GM23338 (cell line): Measurements from ENCODE around the gene STT3B. TPM values are rescaled to one million over a fixed set of nuclear protein-coding genes. Genes with fewer than 3 reads are reported as not detected.

ENCODE experiments used
- ATAC-seq: fragments of 200-7000 bp; cut with Tn5 transposase; 3 replicates; pipeline ENCODE4 v1.9.1; 2020
- DNase-seq: peaks from one replicate; pipeline ENCODE4 v3.0.0-alpha.2; 2015; ENCODE audit warnings: low spot score
- H2AFZ ChIP-seq: fragments of 200-600 bp; sonication (generic); 2 replicates; pipeline ENCODE4 v1.8.0; 2016; ENCODE audit warnings: antibody characterized with exemption, mild to moderate bottlenecking, moderate library complexity
- H3F3A ChIP-seq: fragments of 200-600 bp; sonication (generic); replicated peaks from 2 replicates; pipeline ENCODE4 v1.8.0; 2017; ENCODE audit warnings: antibody characterized with exemption, mixed run types, low read depth
- H3K27ac ChIP-seq: fragments of 200-600 bp; sonication (generic); 2 replicates; pipeline ENCODE4 v1.6.1; 2016; ENCODE audit warnings: low read depth
- H3K27me3 ChIP-seq: fragments of 200-600 bp; sonication (generic); 2 replicates; pipeline ENCODE4 v1.8.0; 2016; ENCODE audit warnings: mild to moderate bottlenecking, mixed run types, moderate library complexity; ENCODE audit not compliant: insufficient read depth
- H3K36me3 ChIP-seq: fragments of 200-600 bp; sonication (generic); 2 replicates; pipeline ENCODE4 v1.8.0; 2016; ENCODE audit warnings: mild to moderate bottlenecking; ENCODE audit not compliant: insufficient read depth
- H3K4me1 ChIP-seq: fragments of 200-600 bp; sonication (generic); 2 replicates; pipeline ENCODE4 v1.8.0; 2016; ENCODE audit warnings: mild to moderate bottlenecking, moderate library complexity; ENCODE audit not compliant: insufficient read depth
- H3K4me2 ChIP-seq: fragments of 200-600 bp; sonication (generic); 2 replicates; pipeline ENCODE4 v1.7.1; 2017; ENCODE audit warnings: mixed run types
- H3K4me3 ChIP-seq: fragments of 200-600 bp; sonication (generic); 2 replicates; pipeline ENCODE4 v1.6.1; 2016; ENCODE audit warnings: mixed run types
- H3K79me2 ChIP-seq: fragments of 200-600 bp; sonication (generic); replicated peaks from 2 replicates; pipeline ENCODE4 v1.8.0; 2017; ENCODE audit warnings: mild to moderate bottlenecking; ENCODE audit not compliant: insufficient read depth
- H3K9me2 ChIP-seq: fragments of 200-600 bp; sonication (generic); 2 replicates; pipeline ENCODE4 v1.8.0; 2017; ENCODE audit not compliant: insufficient read depth
- H4K20me1 ChIP-seq: fragments of 200-600 bp; sonication (generic); replicated peaks from 2 replicates; pipeline ENCODE4 v1.8.0; 2017; ENCODE audit warnings: mild to moderate bottlenecking; ENCODE audit not compliant: insufficient read depth
- H3K27ac Mint-ChIP-seq: 2 replicates; pipeline ENCODE4 v1.8.0; 2020; ENCODE audit warnings: inconsistent platforms, mild to moderate bottlenecking, moderate library complexity, mixed read lengths
- H3K27me3 Mint-ChIP-seq: 3 replicates; pipeline ENCODE4 v1.8.0; 2022; ENCODE audit warnings: low read depth, mild to moderate bottlenecking, moderate library complexity, mixed read lengths, inconsistent platforms; ENCODE audit not compliant: insufficient read depth, poor library complexity
- H3K36me3 Mint-ChIP-seq: 3 replicates; pipeline ENCODE4 v1.8.0; 2021; ENCODE audit warnings: low read depth, mild to moderate bottlenecking, inconsistent platforms, moderate library complexity, mixed read lengths
- H3K4me1 Mint-ChIP-seq: 3 replicates; pipeline ENCODE4 v1.8.0; 2020; ENCODE audit warnings: mild to moderate bottlenecking, inconsistent platforms, mixed read lengths
- H3K4me3 Mint-ChIP-seq: 3 replicates; pipeline ENCODE4 v1.8.0; 2021; ENCODE audit warnings: moderate library complexity, mild to moderate bottlenecking, inconsistent platforms, mixed read lengths
- H3K9me3 Mint-ChIP-seq: 3 replicates; pipeline ENCODE4 v1.8.0; 2020; ENCODE audit warnings: moderate library complexity, mild to moderate bottlenecking, inconsistent platforms, mixed read lengths
- CREB1 ChIP-seq: fragments of 250-450 bp; sonication (Bioruptor Pico); IDR thresholded peaks from 2 replicates; pipeline ENCODE4 v1.5.0; 2020; ENCODE audit warnings: low read depth, mild to moderate bottlenecking, moderate library complexity
- CTCF ChIP-seq, 2 experiments: fragments of 200-600 bp in 1 of 2; sonication (generic) in 1 of 2; conservative IDR thresholded peaks; 2 replicates each; pipeline versions ENCODE4 v1.5.1 to v1.6.1; 2016 to 2017; ENCODE audit warnings: antibody characterized with exemption in 2 of 2, low read depth in 2 of 2, mild to moderate bottlenecking in 2 of 2, moderate library complexity in 1 of 2
- ETS1 ChIP-seq: IDR thresholded peaks from 2 replicates; pipeline ENCODE4 v1.6.1; 2016; ENCODE audit warnings: antibody characterized with exemption
- EZH2 ChIP-seq: fragments of 200-600 bp; sonication (generic); IDR thresholded peaks from one replicate; pipeline ENCODE4 v1.8.0; 2017; ENCODE audit warnings: antibody characterized with exemption, mild to moderate bottlenecking, low read depth; ENCODE audit not compliant: unreplicated experiment
- EZH2phosphoT487 ChIP-seq: fragments of 200-600 bp; sonication (generic); IDR thresholded peaks from one replicate; pipeline ENCODE4 v1.8.1; 2018; ENCODE audit warnings: antibody characterized with exemption; ENCODE audit not compliant: unreplicated experiment
- JUNB ChIP-seq: IDR thresholded peaks from one replicate; pipeline ENCODE4 v1.6.1; 2016; ENCODE audit warnings: antibody characterized with exemption; ENCODE audit not compliant: unreplicated experiment
- NANOG ChIP-seq: IDR thresholded peaks from 2 replicates; pipeline ENCODE4 v1.6.1; 2016; ENCODE audit warnings: antibody characterized with exemption, borderline replicate concordance
- POLR2AphosphoS5 ChIP-seq: IDR thresholded peaks from 2 replicates; pipeline ENCODE4 v1.6.1; 2016; ENCODE audit warnings: antibody characterized with exemption, low read depth
- REST ChIP-seq: IDR thresholded peaks from one replicate; pipeline ENCODE4 v1.6.1; 2018; ENCODE audit warnings: antibody characterized with exemption; ENCODE audit not compliant: unreplicated experiment
- ZNF114 ChIP-seq: fragments of 250-450 bp; sonication (Bioruptor Pico); IDR thresholded peaks from 2 replicates; pipeline ENCODE4 v1.5.0; 2020; ENCODE audit warnings: mild to moderate bottlenecking, moderate library complexity
- ZNF331 ChIP-seq: fragments of 250-450 bp; sonication (Bioruptor Pico); IDR thresholded peaks from 2 replicates; pipeline ENCODE4 v1.5.0; 2020; ENCODE audit warnings: low read depth, mild to moderate bottlenecking, moderate library complexity
- ZNF462 ChIP-seq: fragments of 250-450 bp; sonication (Bioruptor Pico); IDR thresholded peaks from 2 replicates; pipeline ENCODE4 v1.5.0; 2020; ENCODE audit warnings: mild to moderate bottlenecking, moderate library complexity
- polyA plus RNA-seq: library from polyadenylated mRNA; unstranded; fragments of >200 nt; fragmentation: Nextera tagmentation; extraction: Ambion mirVana; gene quantifications from 2 replicates; pipeline ENCODE4 v1.2.1, GENCODE V29; 2016
- total RNA-seq: library from RNA; depleted of rRNA; stranded (reverse); fragments of >200 nt; shearing (Covaris generic); gene quantifications from 2 replicates; pipeline ENCODE4 v1.2.3, GENCODE V29; 2014

The STT3B gene
- total and polyA plus RNA-seq, 2 experiments from 2014 or later, result 44.1 to 167 TPM

GRCh38 chr3:31551646-31552045 lies 18.9 kb downstream of the STT3B start (continued):
- TF ChIP-seq ZNF462 (no peak), EZH2 (no peak), ZNF114 (CRISPR knock-in tag) (no peak), CREB1 (CRISPR knock-in tag) (no peak), ETS1 (no peak), EZH2phosphoT487 (no peak), POLR2AphosphoS5 (no peak), JUNB (no peak)

GRCh38 chr3:31552103-31552502 lies 19.4 kb downstream of the STT3B start:
- H3K9me2 ChIP-seq, result no peaks in the 10 kb centered on the region
- peaks cover 51% of the 10 kb centered on the region for H4K20me1 ChIP-seq
- H3K4me1 ChIP-seq, result peaks cover 15% of the 10 kb centered on the region
- Mint-ChIP-seq H3K4me3 (no peak overlapping the region), H3K4me1 (peaks cover 34% of the 10 kb centered on the region), H3K27me3 (no peaks in the 10 kb centered on the region), H3K27ac (no peak overlapping the region), H3K36me3 (peaks cover 9% of the 10 kb centered on the region; the same call in 2 of the 3 replicates), H3K9me3 (peaks cover 3% of the 10 kb centered on the region; the same call in 2 of the 3 replicates)
- no peak overlapping the region for H3K4me3 ChIP-seq
- DNase-seq (no peak), ATAC-seq (no peak)
- H3F3A ChIP-seq, result no peaks in the 10 kb centered on the region
- no peaks in the 10 kb centered on the region for H3K36me3 ChIP-seq
- H2AFZ ChIP-seq, result no peak overlapping the region
- no peak overlapping the region for H3K27ac ChIP-seq
- no peaks in the 10 kb centered on the region for H3K27me3 ChIP-seq
- H3K79me2 ChIP-seq, result peaks cover 100% of the 10 kb centered on the region
- no peak overlapping the region for H3K4me2 ChIP-seq
- no peak for TF ChIP-seq CTCF (conservative IDR thresholded peaks at IDR 0.05; ENCODE audit: low read depth in 2 of 2)
- no peak for TF ChIP-seq NANOG
- no peak for TF ChIP-seq JUNB
- TF ChIP-seq REST, result no peak
- TF ChIP-seq POLR2AphosphoS5, result no peak
- no peak for TF ChIP-seq ZNF331 (CRISPR knock-in tag)
